Smooth muscle cell (in vitro differentiated cells): Measurements from ENCODE around the gene LCP2. TPM values are rescaled to one million over a fixed set of nuclear protein-coding genes. Genes with fewer than 3 reads are reported as not detected.

Experiments used
- DNase-seq: peaks from one replicate; lab custom pipeline; 2025; ENCODE audit not compliant: unreplicated experiment; lab: John Stamatoyannopoulos, UW
- H2AFZ ChIP-seq: fragments of 200-600 bp; sonication (generic); 2 replicates; pipeline ENCODE4 v1.6.0; 2016; ENCODE audit warnings: antibody characterized with exemption, low read depth, mild to moderate bottlenecking
- H3F3A ChIP-seq: fragments of 200-600 bp; sonication (generic); 2 replicates; pipeline ENCODE4 v1.6.0; 2017; ENCODE audit warnings: antibody characterized with exemption, low read depth
- H3K27ac ChIP-seq: fragments of 200-600 bp; sonication (generic); 2 replicates; pipeline ENCODE4 v1.5.1; 2016; ENCODE audit warnings: low read depth, mild to moderate bottlenecking
- H3K27me3 ChIP-seq: fragments of 200-600 bp; sonication (generic); 2 replicates; pipeline ENCODE4 v1.6.1; 2016; ENCODE audit warnings: low read depth, mild to moderate bottlenecking
- H3K36me3 ChIP-seq: fragments of 200-600 bp; sonication (generic); 2 replicates; pipeline ENCODE4 v1.5.1; 2016; ENCODE audit warnings: low read depth
- H3K4me1 ChIP-seq: fragments of 200-600 bp; sonication (generic); 2 replicates; pipeline ENCODE4 v1.5.1; 2016; ENCODE audit warnings: low read depth
- H3K4me2 ChIP-seq: fragments of 200-600 bp; sonication (generic); 2 replicates; pipeline ENCODE4 v1.6.0; 2016; ENCODE audit warnings: mild to moderate bottlenecking
- H3K4me3 ChIP-seq: fragments of 200-600 bp; sonication (generic); 2 replicates; pipeline ENCODE4 v1.5.1; 2016; ENCODE audit warnings: mild to moderate bottlenecking
- H3K79me2 ChIP-seq: fragments of 200-600 bp; sonication (generic); 2 replicates; pipeline ENCODE4 v1.6.0; 2016; ENCODE audit warnings: low read depth, mild to moderate bottlenecking
- H3K9ac ChIP-seq: fragments of 200-600 bp; sonication (generic); 2 replicates; pipeline ENCODE4 v1.6.0; 2016; ENCODE audit warnings: low read depth
- H3K9me3 ChIP-seq: fragments of 200-600 bp; sonication (generic); replicated peaks from 2 replicates; pipeline ENCODE4 v1.5.1; 2016; ENCODE audit warnings: low read depth
- H4K20me1 ChIP-seq: fragments of 200-600 bp; sonication (generic); 2 replicates; pipeline ENCODE4 v1.6.0; 2016; ENCODE audit warnings: low read depth
- WGBS: methylation state at CpG from one replicate; pipeline ENCODE4 v1.1.7; 2016; ENCODE audit warnings: low lambda C conversion rate; 5-methylcytosine and 5-hydroxymethylcytosine counted together
- polyA plus RNA-seq: library from polyadenylated mRNA; unstranded; fragments of >200 nt; fragmentation: Nextera tagmentation; extraction: Ambion mirVana; gene quantifications from 2 replicates; pipeline ENCODE4 v1.2.1, GENCODE V29; 2016
- total RNA-seq: library from RNA; depleted of rRNA; stranded (reverse); fragments of >200 nt; gene quantifications from 2 replicates; pipeline ENCODE4 v1.2.3, GENCODE V29; 2014
- TF ChIP-seq, protein P1 (sequence below): fragments of 200-600 bp; sonication (generic); IDR thresholded peaks from 2 replicates; pipeline ENCODE4 v1.5.1; 2017; ENCODE audit warnings: borderline replicate concordance, mild to moderate bottlenecking, antibody characterized with exemption; ENCODE audit not compliant: insufficient read depth, poor library complexity, severe bottlenecking

LCP2 gene
- total and polyA plus RNA-seq, 2 experiments from 2014 or later: 0.45 to 2.7 TPM

DNA sequence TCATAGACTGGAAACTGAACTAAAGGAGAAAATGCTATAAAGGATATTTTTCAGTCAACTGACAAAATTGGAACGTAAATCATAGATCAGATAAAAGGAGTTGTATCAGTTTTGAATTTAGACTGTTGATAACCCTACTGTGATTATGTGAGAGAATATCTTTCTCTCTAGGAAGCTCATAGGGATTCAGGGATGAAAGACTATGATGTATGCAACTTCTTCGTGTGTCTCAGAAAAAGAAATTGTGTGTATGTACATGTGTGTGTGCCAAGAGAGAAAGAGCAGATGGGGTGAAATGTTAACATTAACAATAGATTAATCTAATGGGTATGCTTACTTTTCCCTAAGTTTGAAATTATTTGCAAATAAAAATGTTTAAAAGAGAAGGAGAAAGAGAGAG is 95.5 kb downstream of the LCP2 start:
- H3K9ac ChIP-seq: no peak overlapping the region
- H3K36me3 ChIP-seq: no peaks in the 10 kb centered on the region
- H4K20me1 ChIP-seq: no peaks in the 10 kb centered on the region
- no peak for DNase-seq
- H3K4me2 ChIP-seq: no peak overlapping the region
- H3K79me2 ChIP-seq: no peaks in the 10 kb centered on the region
- no peak overlapping the region for H3K4me3 ChIP-seq
- WGBS: 45% methylated on average over 2 of the region's 2 CpGs
- no peaks in the 10 kb centered on the region for H3F3A ChIP-seq
- H2AFZ ChIP-seq: no peak overlapping the region
- no peak overlapping the region for H3K27ac ChIP-seq
- no peaks in the 10 kb centered on the region for H3K9me3 ChIP-seq
- TF ChIP-seq, protein P1, sequence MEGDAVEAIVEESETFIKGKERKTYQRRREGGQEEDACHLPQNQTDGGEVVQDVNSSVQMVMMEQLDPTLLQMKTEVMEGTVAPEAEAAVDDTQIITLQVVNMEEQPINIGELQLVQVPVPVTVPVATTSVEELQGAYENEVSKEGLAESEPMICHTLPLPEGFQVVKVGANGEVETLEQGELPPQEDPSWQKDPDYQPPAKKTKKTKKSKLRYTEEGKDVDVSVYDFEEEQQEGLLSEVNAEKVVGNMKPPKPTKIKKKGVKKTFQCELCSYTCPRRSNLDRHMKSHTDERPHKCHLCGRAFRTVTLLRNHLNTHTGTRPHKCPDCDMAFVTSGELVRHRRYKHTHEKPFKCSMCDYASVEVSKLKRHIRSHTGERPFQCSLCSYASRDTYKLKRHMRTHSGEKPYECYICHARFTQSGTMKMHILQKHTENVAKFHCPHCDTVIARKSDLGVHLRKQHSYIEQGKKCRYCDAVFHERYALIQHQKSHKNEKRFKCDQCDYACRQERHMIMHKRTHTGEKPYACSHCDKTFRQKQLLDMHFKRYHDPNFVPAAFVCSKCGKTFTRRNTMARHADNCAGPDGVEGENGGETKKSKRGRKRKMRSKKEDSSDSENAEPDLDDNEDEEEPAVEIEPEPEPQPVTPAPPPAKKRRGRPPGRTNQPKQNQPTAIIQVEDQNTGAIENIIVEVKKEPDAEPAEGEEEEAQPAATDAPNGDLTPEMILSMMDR: no peak
- H3K4me1 ChIP-seq: no peaks in the 10 kb centered on the region
- H3K27me3 ChIP-seq: peaks cover 27% of the 10 kb centered on the region

DNA sequence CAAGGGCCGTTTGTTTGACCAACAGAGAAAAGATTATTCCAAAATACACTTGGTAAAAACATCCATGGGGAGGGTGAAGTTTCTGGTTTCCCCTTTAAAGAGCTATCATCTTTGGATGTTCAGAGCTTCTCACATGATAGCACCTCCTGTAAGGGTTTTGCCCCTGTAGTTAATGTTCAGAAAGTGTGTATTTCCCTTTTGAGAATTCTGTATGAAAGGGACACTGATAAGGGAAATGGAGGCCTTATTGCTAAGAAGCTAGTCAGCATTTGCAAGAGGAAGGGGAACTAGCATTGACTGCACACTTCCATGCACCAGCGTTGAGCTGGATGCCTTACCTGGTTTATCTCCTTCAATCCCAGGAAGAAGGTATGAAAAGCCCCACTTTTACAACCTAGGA is 96.3 kb downstream of the LCP2 start:
- H3F3A ChIP-seq: no peaks in the 10 kb centered on the region
- TF ChIP-seq, protein P1: no peak
- WGBS: 87% methylated on average over 2 of the region's 2 CpGs
- H3K36me3 ChIP-seq: no peaks in the 10 kb centered on the region
- no peaks in the 10 kb centered on the region for H3K9me3 ChIP-seq
- H3K4me1 ChIP-seq: peaks cover 3% of the 10 kb centered on the region
- no peak overlapping the region for H2AFZ ChIP-seq
- H3K4me2 ChIP-seq: no peak overlapping the region
- H3K4me3 ChIP-seq: no peak overlapping the region
- no peak for DNase-seq
- peaks cover 30% of the 10 kb centered on the region for H3K27me3 ChIP-seq
- no peaks in the 10 kb centered on the region for H3K79me2 ChIP-seq
- H3K27ac ChIP-seq: no peak overlapping the region
- no peaks in the 10 kb centered on the region for H4K20me1 ChIP-seq
- H3K9ac ChIP-seq: no peak overlapping the region

DNA sequence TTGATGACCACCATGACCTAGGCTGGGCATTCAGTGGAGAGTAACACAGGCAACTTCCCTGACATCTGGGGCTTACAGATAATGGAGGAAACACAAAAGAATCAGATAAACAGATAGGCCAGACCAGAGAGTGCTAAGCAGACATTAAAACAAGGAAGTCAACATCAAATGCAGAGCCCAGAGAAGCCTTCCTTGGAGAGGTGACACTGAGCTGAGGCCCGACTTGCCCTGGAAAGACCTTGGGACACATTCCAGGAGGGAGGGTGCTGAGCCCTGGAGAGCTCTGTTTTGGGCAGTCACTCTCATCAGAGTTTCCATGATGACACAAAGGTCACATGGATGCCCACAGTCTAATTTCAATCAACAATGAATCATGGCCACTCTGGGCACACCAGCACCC is 96.7 kb downstream of the LCP2 start:
- Histone ChIP-seq H3K9ac (no peak overlapping the region), H3K27me3 (peaks cover 30% of the 10 kb centered on the region), H3F3A (no peaks in the 10 kb centered on the region), H3K9me3 (no peaks in the 10 kb centered on the region), H3K4me1 (peaks cover 6% of the 10 kb centered on the region), H3K4me2 (no peak overlapping the region), H3K36me3 (no peaks in the 10 kb centered on the region), H2AFZ (no peak overlapping the region), H4K20me1 (no peaks in the 10 kb centered on the region), H3K4me3 (no peak overlapping the region), H3K79me2 (no peaks in the 10 kb centered on the region), H3K27ac (no peak overlapping the region)
- DNase-seq: no peak
- WGBS: 0% methylated on average over 1 of the region's 1 CpG
- TF ChIP-seq, protein P1: no peak

Other genes starting within 250 kb of the LCP2 start
- gene FOXI1, start 191.9 kb downstream of the LCP2 start, total RNA-seq: not detected in 2 replicates
- gene FOXI1, start 191.9 kb downstream of the LCP2 start, polyA plus RNA-seq: not detected in 2 replicates
- gene C5orf58, start 64.8 kb downstream of the LCP2 start, total RNA-seq: not detected in 2 replicates
- not detected in 2 replicates for gene C5orf58, start 64.8 kb downstream of the LCP2 start, polyA plus RNA-seq
- 0.36 and 0.63 TPM in 2 replicates for gene KCNMB1, start 91.6 kb upstream of the LCP2 start, total RNA-seq
- gene KCNMB1, start 91.6 kb upstream of the LCP2 start, polyA plus RNA-seq: 0.52 and 0.54 TPM in 2 replicates
- not detected in 2 replicates for gene KCNIP1, start 206.2 kb upstream of the LCP2 start, total RNA-seq
- gene KCNIP1, start 206.2 kb upstream of the LCP2 start, polyA plus RNA-seq: 0.50 and 0.83 TPM in 2 replicates